ENCODE data around the gene C1QTNF1.
"Not testable (repeated sequence)": the region's sequence is repeated elsewhere in the genome, so short reads cannot be mapped to it uniquely, and the experiment has no call there.

Gene C1QTNF1

DNA sequence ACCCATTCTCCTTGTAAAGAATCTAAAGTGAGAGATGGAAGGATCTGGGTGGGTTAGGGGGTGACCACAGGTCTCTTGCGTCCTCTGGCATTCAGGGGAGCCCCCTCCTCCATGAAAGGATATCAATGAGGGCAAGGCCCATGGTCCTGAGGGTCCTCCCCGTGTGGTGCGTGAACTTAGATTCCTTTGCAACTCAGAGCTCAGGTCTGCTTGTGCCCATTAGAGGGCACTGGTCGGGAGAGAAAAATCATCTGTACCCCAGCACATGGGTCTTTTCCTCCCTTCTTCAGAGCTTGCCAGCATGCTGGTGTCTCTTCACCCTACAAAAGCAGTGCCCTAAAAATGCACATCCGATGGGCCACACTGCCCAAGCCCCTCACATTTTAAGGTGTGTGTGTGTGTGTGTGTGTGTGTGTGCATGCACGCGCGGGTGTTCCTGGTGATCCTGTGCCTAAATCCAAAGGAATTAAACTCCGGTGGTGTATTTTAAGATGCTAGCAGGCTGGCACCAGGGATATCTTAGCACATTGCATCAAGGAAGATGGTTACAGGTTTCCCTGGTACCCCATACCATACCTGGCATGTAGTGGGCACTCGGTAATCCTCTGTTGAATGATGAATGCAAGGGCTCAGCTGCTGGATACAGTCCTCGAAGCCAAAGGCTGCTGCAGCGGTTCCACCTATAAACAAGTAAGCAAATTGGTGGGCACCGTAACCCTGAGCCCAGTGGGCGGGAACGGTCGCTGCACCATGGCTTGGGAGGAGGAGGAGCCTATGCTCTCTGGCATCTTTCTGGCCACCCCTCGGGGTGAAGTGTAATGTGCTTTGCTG lies 4.7 kb downstream of the C1QTNF1 start:
- no peak overlapping the region for H3K4me3 ChIP-seq (ENCODE audit: low read depth, low read length)
- no peak for DNase-seq (ENCODE audit: low read depth)
- TF ChIP-seq, protein P1, sequence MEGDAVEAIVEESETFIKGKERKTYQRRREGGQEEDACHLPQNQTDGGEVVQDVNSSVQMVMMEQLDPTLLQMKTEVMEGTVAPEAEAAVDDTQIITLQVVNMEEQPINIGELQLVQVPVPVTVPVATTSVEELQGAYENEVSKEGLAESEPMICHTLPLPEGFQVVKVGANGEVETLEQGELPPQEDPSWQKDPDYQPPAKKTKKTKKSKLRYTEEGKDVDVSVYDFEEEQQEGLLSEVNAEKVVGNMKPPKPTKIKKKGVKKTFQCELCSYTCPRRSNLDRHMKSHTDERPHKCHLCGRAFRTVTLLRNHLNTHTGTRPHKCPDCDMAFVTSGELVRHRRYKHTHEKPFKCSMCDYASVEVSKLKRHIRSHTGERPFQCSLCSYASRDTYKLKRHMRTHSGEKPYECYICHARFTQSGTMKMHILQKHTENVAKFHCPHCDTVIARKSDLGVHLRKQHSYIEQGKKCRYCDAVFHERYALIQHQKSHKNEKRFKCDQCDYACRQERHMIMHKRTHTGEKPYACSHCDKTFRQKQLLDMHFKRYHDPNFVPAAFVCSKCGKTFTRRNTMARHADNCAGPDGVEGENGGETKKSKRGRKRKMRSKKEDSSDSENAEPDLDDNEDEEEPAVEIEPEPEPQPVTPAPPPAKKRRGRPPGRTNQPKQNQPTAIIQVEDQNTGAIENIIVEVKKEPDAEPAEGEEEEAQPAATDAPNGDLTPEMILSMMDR (IDR thresholded peaks at IDR 0.05; ENCODE audit: control insufficient read depth, extremely low read depth, insufficient read depth), result peak; percentile 35

DNA sequence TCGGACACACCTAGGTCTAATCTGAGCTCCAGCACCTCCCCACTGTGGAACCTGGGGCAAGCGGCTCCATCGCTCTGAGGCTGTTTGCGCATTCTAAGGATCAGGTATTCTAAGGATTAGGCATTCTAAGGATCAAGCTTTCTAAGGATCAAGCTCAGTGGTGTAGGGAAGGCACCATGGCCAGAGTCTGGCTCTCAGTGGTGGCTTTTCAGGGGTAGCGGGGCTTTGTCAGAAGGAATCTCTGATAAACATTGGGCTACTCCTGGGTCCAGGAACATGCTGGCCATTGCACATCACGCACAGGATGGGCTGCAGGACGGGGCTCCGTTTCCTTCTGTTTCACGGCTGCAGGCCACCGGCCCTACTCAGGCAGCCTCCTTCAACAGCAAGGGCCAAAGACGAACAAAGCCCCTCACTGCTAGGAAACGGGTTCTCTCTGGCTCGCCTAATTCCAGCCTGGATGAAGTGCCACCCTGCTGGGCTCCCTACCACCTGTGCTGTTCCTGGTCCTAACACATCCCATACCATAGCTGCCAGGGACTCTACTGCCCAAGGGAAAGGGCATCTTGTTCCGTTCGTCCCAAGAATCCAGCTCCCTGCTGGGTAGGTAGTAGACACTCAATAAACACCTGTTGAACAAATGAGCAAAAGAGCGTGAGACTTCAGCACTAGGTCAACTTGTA lies 5.5 kb downstream of the C1QTNF1 start:
- no peak for DNase-seq (ENCODE audit: low read depth)
- TF ChIP-seq, protein P1 (IDR thresholded peaks at IDR 0.05; ENCODE audit: control insufficient read depth, extremely low read depth, insufficient read depth), result no peak

DNA sequence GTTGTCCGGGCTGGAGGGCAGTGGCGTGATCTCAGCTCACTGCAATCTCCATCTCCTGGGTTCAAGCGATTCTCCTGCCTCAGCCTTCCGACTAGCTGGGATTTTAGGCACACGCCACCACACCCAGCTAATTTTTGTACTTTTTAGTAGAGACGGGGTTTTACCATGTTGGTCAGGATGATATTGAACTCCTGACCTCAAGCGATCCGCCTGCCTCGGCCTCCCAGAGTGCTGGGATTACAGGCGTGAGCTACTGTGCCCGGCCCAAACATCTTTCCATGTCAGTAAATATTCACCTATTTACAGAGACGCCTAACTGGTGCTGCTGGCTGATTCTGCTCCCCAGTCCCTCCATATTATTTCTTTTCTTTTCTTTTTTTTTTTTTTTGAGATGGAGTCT lies 6.7 kb downstream of the C1QTNF1 start:
- not testable (repeated sequence) for DNase-seq (ENCODE audit: low read depth); H3K4me3 ChIP-seq (ENCODE audit: low read depth, low read length)

More for the DNA sequence above, 5.5 kb downstream of the C1QTNF1 start:
- no peak overlapping the region for H3K4me3 ChIP-seq (ENCODE audit: low read depth, low read length)

DNA sequence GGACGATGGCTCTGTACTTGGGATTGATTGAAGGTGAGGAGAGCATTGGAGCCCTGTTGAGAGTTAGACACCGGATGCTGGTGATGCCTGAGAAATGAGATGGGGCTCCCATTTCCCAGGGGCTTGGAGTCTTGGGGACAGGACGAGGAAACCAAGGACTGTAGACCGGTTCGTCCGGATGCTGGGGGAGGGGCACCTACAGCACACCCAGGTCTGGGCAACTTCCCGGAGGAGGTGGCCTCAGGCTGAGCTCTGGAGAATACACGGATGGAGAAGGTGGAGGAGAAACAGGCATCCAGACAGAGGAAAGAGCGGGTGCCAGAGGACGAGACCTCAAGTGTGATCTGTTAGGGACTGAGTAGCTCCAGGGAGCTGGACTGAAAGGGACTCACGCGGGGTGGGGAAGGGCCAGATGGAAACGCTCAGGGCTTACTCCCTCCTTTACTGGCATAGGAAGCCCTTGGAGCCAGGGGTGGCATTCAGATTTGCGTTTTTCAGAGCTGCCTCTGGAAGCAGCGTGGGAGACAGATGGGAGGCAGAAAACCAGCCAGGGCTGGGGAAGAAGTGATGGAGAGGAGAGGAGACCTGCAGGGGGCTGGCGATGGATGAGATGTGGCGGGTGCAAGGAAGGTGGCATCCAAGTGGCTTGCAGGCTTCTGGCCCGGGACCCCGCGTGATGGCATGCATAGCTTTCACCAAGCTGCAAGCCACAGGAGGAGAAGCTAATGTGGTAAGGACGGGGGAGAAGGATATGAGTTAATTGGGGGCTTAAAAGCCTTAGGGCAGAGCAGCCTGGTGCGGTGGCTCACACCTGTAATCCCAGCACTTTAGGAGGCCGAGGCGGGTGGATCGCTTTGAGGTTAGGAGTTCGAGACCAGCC lies 8.3 kb downstream of the C1QTNF1 start:
- TF ChIP-seq, protein P1 (IDR thresholded peaks at IDR 0.05; ENCODE audit: control insufficient read depth, extremely low read depth, insufficient read depth), result no peak
- no peak overlapping the region for H3K4me3 ChIP-seq (ENCODE audit: low read depth, low read length)
- no peak for DNase-seq (ENCODE audit: low read depth)

DNA sequence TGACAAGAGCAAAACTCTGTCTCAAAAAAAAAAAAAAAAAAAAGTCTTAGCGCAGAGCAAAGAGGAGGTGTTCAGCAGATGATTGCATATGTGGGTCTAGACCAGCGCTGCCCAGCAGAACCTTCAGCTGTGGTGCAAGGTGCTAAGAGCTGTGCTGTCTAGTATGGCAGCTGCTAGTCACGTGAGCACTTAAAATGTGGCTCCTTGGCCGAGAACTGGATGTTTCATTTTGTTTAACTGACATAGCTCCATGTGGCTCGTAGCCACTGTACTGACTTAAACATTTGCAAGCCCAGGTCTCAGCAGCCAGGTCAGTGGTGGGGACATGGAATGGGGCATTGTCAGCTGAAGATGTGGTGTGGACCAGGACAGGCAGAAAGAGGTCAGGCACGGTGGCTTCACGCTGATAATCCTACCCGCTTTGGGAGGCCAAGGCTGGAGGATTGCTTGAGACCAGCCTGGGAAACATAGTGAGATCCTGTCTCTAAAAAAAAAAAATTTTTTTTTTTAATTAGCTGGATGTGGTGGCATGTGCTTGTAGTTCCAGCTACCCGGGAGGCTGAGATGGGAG lies 9.2 kb downstream of the C1QTNF1 start:
- TF ChIP-seq, protein P1 (IDR thresholded peaks at IDR 0.05; ENCODE audit: control insufficient read depth, extremely low read depth, insufficient read depth), result no peak
- peak; percentile 62 for DNase-seq (ENCODE audit: low read depth)
- H3K4me3 ChIP-seq (ENCODE audit: low read depth, low read length), result no peak overlapping the region

DNA sequence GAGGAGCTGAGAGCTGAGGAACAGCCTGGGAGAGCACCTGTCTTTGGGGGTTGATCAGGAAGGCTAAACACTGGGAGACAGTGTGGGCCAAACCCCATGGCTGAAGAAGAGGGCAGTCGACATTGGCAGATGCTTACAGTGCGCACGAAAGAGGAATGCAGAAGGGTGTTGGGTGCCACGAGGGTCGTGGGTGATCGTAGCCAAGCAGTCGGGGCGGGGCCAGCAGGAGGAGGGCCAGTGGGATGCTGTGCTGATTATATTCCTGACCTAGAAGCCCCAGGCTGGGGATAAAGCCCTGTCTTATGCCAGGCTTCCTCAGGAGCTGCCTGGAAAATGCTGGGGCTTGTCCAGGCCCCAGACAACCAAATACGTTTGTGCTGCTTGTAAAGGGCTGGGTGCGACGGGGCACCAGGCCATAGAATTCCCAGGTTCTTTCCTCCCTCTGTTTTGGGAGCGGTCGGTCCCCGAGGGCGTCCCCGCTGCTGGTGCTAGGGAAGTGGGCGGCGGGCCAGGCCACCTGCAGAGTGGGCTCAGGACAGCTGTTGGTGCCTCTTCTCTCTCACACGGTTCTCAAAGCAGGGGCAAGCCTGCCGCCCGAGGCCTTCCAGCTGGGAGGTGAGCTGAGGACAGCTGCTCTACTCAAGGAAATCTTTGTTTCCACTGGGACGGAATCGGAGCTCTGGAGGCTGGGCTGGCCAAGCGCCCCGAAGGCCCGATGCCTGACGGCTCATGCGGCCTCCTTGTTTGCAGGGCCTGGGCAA lies 10.0 kb downstream of the C1QTNF1 start:
- no peak overlapping the region for H3K4me3 ChIP-seq (ENCODE audit: low read depth, low read length)
- TF ChIP-seq, protein P1 (IDR thresholded peaks at IDR 0.05; ENCODE audit: control insufficient read depth, extremely low read depth, insufficient read depth), result no peak
- DNase-seq (ENCODE audit: low read depth), result no peak

All from LNCaP clone FGC (cell line).